Brain microvascular endothelial cell (primary cell): ENCODE data around the gene THSD7A.
A peak's percentile ranks its signal among the peaks of the same experiment; 100 is the strongest.

Experiments
- DNase-seq: peaks from one replicate; pipeline ENCODE4 v3.0.0-alpha.2; 2020
- H3K27ac ChIP-seq: fragments of 250-450 bp; sonication (Bioruptor Pico); 2 replicates; pipeline ENCODE4 v1.5.1; 2020; ENCODE audit warnings: mild to moderate bottlenecking, moderate library complexity
- H3K27me3 ChIP-seq: fragments of 250-450 bp; sonication (Bioruptor Pico); replicated peaks from 2 replicates; pipeline ENCODE4 v1.5.1; 2020; ENCODE audit warnings: mild to moderate bottlenecking
- H3K36me3 ChIP-seq: fragments of 250-450 bp; sonication (Bioruptor Pico); replicated peaks from 2 replicates; pipeline ENCODE4 v1.5.1; 2020; ENCODE audit warnings: mild to moderate bottlenecking
- H3K4me3 ChIP-seq: 2 replicates; pipeline ENCODE4 v1.5.1; 2011; ENCODE audit warnings: low read depth, mild to moderate bottlenecking, control low read depth, low read length, moderate library complexity
- CTCF ChIP-seq: IDR thresholded peaks from 2 replicates; pipeline ENCODE4 v1.5.1; 2011; ENCODE audit warnings: low read depth, mild to moderate bottlenecking, moderate library complexity, low read length, control low read depth, inconsistent platforms; ENCODE audit errors: missing control alignments
- in situ Hi-C: cut with HindIII; loops from 2 replicates; pipeline ENCODE4 v1.10.0; 2017; ENCODE audit warnings: low sequenced_read_pairs, low pct_ligation_motif_present

The THSD7A gene

GRCh38 chr7:11713352-11713751, 118.6 kb downstream of the THSD7A start:
- H3K36me3 ChIP-seq = no peaks in the 10 kb centered on the region
- no peak for TF ChIP-seq CTCF
- H3K27ac ChIP-seq = no peak overlapping the region
- no peak for DNase-seq
- in situ Hi-C loops = no loop called here
- no peaks in the 10 kb centered on the region for H3K27me3 ChIP-seq
- H3K4me3 ChIP-seq = no peak overlapping the region

- no peak for DNase-seq
- no peaks in the 10 kb centered on the region for H3K27me3 ChIP-seq
- H3K27ac ChIP-seq = no peak overlapping the region
- no peak for TF ChIP-seq CTCF
- H3K4me3 ChIP-seq = no peak overlapping the region
- in situ Hi-C loops = no loop called here
- no peaks in the 10 kb centered on the region for H3K36me3 ChIP-seq
Measured at GRCh38 chr7:11710377-11710776, 121.6 kb downstream of the THSD7A start.

GRCh38 chr7:11709196-11709595, 122.8 kb downstream of the THSD7A start:
- Histone ChIP-seq H3K27ac (no peak overlapping the region), H3K27me3 (no peaks in the 10 kb centered on the region), H3K36me3 (no peaks in the 10 kb centered on the region), H3K4me3 (no peak overlapping the region)
- in situ Hi-C loops = no loop called here
- TF ChIP-seq CTCF = no peak
- DNase-seq = no peak

GRCh38 chr7:11707606-11708193, 124.3 kb downstream of the THSD7A start:
- TF ChIP-seq CTCF = no peak
- in situ Hi-C loops = no loop called here
- H3K27ac ChIP-seq = no peak overlapping the region
- H3K27me3 ChIP-seq = no peaks in the 10 kb centered on the region
- no peak for DNase-seq
- no peak overlapping the region for H3K4me3 ChIP-seq
- no peaks in the 10 kb centered on the region for H3K36me3 ChIP-seq

GRCh38 chr7:11706666-11707605, 125.1 kb downstream of the THSD7A start:
- in situ Hi-C loops = no loop called here
- H3K27ac ChIP-seq = peak overlapping the region; percentile 26
- TF ChIP-seq CTCF = no peak
- no peak for DNase-seq
- no peak overlapping the region for H3K4me3 ChIP-seq
- no peaks in the 10 kb centered on the region for H3K27me3 ChIP-seq
- no peaks in the 10 kb centered on the region for H3K36me3 ChIP-seq
